K562 (cell line): Measurements from ENCODE around the gene MS4A7. TPM values are rescaled to one million over a fixed set of nuclear protein-coding genes. Genes with fewer than 3 reads are reported as not detected.

Source experiments
- ATAC-seq: fragments of 200-7000 bp; cut with Tn5 transposase; 3 replicates; pipeline ENCODE4 v1.9.1; 2020; ENCODE audit warnings: moderate library complexity
- BruUV-seq: library from RNA; stranded (reverse); fragments of 400-500 nt; replicated peaks from 2 replicates; lab custom pipeline; 2021; lab: Mats Ljungman, UMichigan
- CTCF ChIA-PET: fragments of 300-600 bp; formaldehyde crosslinking; extraction: SDS; loops from one replicate; lab custom pipeline; 2021; ENCODE audit warnings: low intra/inter-chr PET ratio; lab: Yijun Ruan, JAX
- POLR2A ChIA-PET: fragments of 300-600, 350-650 bp; sonication (Branson Sonifier 250); formaldehyde crosslinking; extraction: SDS; loops from one replicate; lab custom pipeline; 2021; ENCODE audit warnings: antibody characterized with exemption, inconsistent platforms; lab: Yijun Ruan, JAX
- DNase-seq, 4 experiments: peaks; one replicate each; pipeline versions ENCODE4 v3.0.0 to v3.0.0-alpha.2; 2011 to 2018; ENCODE audit warnings: low spot score in 3 of 4, mixed read lengths in 3 of 4; ENCODE audit errors: extremely low read depth in 1 of 4
- FAIRE-seq: peaks from 2 replicates; lab custom pipeline; 2011; peaks lifted over from hg19 to GRCh38; lab: Jason Lieb, UNC
- H2AFZ ChIP-seq: 2 replicates; pipeline ENCODE4 v1.6.0; 2011; ENCODE audit warnings: low read depth, low read length, control low read depth, inconsistent platforms
- H3K27ac ChIP-seq: fragments of 200-600 bp; 3 replicates; pipeline ENCODE4 v1.8.0; 2011; ENCODE audit warnings: low read depth, mild to moderate bottlenecking, control low read depth, inconsistent platforms, low read length, moderate library complexity, mixed read lengths; ENCODE audit errors: extremely low read depth
- H3K27me3 ChIP-seq, 2 experiments: fragments of 300-600 bp in 1 of 2; 2 replicates in 1 of 2; 3 replicates in 1 of 2; pipeline versions ENCODE4 v1.6.0 to v1.8.0; 2011; ENCODE audit warnings: inconsistent platforms in 2 of 2, low read length in 2 of 2, mild to moderate bottlenecking in 1 of 2, mixed read lengths in 1 of 2, moderate library complexity in 1 of 2; ENCODE audit not compliant: control insufficient read depth in 2 of 2, insufficient read depth in 2 of 2
- H3K36me3 ChIP-seq: fragments of 300-600 bp; 3 replicates; pipeline ENCODE4 v1.8.0; 2011; ENCODE audit warnings: mild to moderate bottlenecking, low read length, inconsistent platforms; ENCODE audit not compliant: control insufficient read depth, insufficient read depth
- H3K4me1 ChIP-seq, 2 experiments: fragments of 200-600 bp in 1 of 2; replicated peaks in 1 of 2; 2 replicates in 1 of 2; 3 replicates in 1 of 2; pipeline versions ENCODE4 v1.5.1 to v1.8.0; 2011; ENCODE audit warnings: inconsistent platforms in 2 of 2, low read length in 2 of 2, mild to moderate bottlenecking in 1 of 2, mixed read lengths in 1 of 2, moderate library complexity in 1 of 2; ENCODE audit not compliant: control insufficient read depth in 2 of 2, insufficient read depth in 2 of 2
- H3K4me2 ChIP-seq: 2 replicates; pipeline ENCODE4 v1.6.1; 2011; ENCODE audit warnings: low read length, control low read depth, inconsistent platforms, mixed read lengths; ENCODE audit not compliant: insufficient read depth
- H3K4me3 ChIP-seq: fragments of 200-600 bp; sonication (generic), shearing (Covaris generic); 2 replicates; pipeline ENCODE4 v1.5.1; 2016; ENCODE audit warnings: control low read depth, inconsistent platforms
- H3K79me2 ChIP-seq: fragments of 200-600 bp; 3 replicates; pipeline ENCODE4 v1.8.0; 2011; ENCODE audit warnings: low read length, inconsistent platforms; ENCODE audit not compliant: control insufficient read depth, insufficient read depth
- H3K9ac ChIP-seq, 2 experiments: 2 replicates each; pipeline versions ENCODE4 v1.6.0 to v1.6.1; 2011; ENCODE audit warnings: low read depth in 2 of 2, low read length in 2 of 2, control low read depth in 1 of 2, inconsistent platforms in 1 of 2, mild to moderate bottlenecking in 1 of 2, mixed read lengths in 1 of 2; ENCODE audit not compliant: insufficient read depth in 1 of 2
- H3K9me1 ChIP-seq: one replicate; pipeline ENCODE4 v1.6.0; 2011; ENCODE audit warnings: inconsistent platforms, mild to moderate bottlenecking, low read length, moderate library complexity; ENCODE audit not compliant: control insufficient read depth, insufficient read depth
- H3K9me3 ChIP-seq: replicated peaks from 2 replicates; pipeline ENCODE4 v1.5.1; 2011; ENCODE audit warnings: low read depth, low read length, inconsistent platforms; ENCODE audit not compliant: control insufficient read depth, insufficient read depth
- H4K20me1 ChIP-seq: replicated peaks from 2 replicates; pipeline ENCODE4 v1.6.1; 2011; ENCODE audit warnings: low read length, inconsistent platforms, mixed read lengths; ENCODE audit not compliant: control insufficient read depth, insufficient read depth
- ARID2 ChIP-seq: fragments of 450-650 bp; IDR thresholded peaks from 2 replicates; pipeline ENCODE4 v1.6.1; 2017; ENCODE audit warnings: antibody characterized with exemption, mild to moderate bottlenecking
- CBX2 ChIP-seq: fragments of 200-600 bp; sonication (generic); IDR thresholded peaks from one replicate; pipeline ENCODE4 v1.6.1; 2012; ENCODE audit warnings: mild to moderate bottlenecking, low read length, inconsistent platforms; ENCODE audit not compliant: insufficient read depth, poor library complexity, severe bottlenecking
- CLOCK ChIP-seq: fragments of 250-450 bp; sonication (Bioruptor Pico); IDR thresholded peaks from 2 replicates; pipeline ENCODE4 v1.4.0; 2020; ENCODE audit warnings: mild to moderate bottlenecking, moderate library complexity, borderline replicate concordance
- DMBX1 ChIP-seq: fragments of 250-450 bp; sonication (Bioruptor Pico); IDR thresholded peaks from 2 replicates; pipeline ENCODE4 v1.8.0; 2022; ENCODE audit warnings: inconsistent platforms, mild to moderate bottlenecking, moderate library complexity, borderline replicate concordance
- ETS2 ChIP-seq: IDR thresholded peaks from 2 replicates; pipeline ENCODE4 v1.6.1; 2016; ENCODE audit warnings: borderline replicate concordance, missing genetic modification characterization, mild to moderate bottlenecking, moderate library complexity, missing compliant biosample characterization; ENCODE audit not compliant: poor library complexity, severe bottlenecking
- HLTF ChIP-seq: fragments of 450-650 bp; IDR thresholded peaks from 2 replicates; pipeline ENCODE4 v1.6.1; 2016
- HNRNPL ChIP-seq: fragments of 200-400 bp; formaldehyde crosslinking; IDR thresholded peaks from 2 replicates; pipeline ENCODE4 v1.6.1; 2017; ENCODE audit warnings: low read depth, mild to moderate bottlenecking, low read length
- MAFK ChIP-seq: IDR thresholded peaks from 2 replicates; pipeline ENCODE4 v1.6.1; 2011; ENCODE audit warnings: low read length, improper control_type of control experiment
- MTA2 ChIP-seq: fragments of 450-650 bp; IDR thresholded peaks from 2 replicates; pipeline ENCODE4 v1.6.1; 2016; ENCODE audit warnings: low read depth
- PTTG1 ChIP-seq: fragments of 450-650 bp; IDR thresholded peaks from 2 replicates; pipeline ENCODE4 v1.6.1; 2016; ENCODE audit warnings: low read depth, mild to moderate bottlenecking, missing genetic modification characterization, missing compliant biosample characterization
- TRIM25 ChIP-seq: fragments of 450-650 bp; IDR thresholded peaks from 2 replicates; pipeline ENCODE4 v1.7.0; 2016; ENCODE audit warnings: borderline replicate concordance
- ZBTB17 ChIP-seq: fragments of 450-650 bp; formaldehyde crosslinking; IDR thresholded peaks from 2 replicates; pipeline ENCODE4 v1.4.0; 2020; ENCODE audit warnings: mild to moderate bottlenecking
- ZBTB43 ChIP-seq: sonication (generic); formaldehyde crosslinking; IDR thresholded peaks from 2 replicates; pipeline ENCODE4 v1.8.0; 2023; ENCODE audit warnings: mild to moderate bottlenecking, missing genetic modification reagents
- ZBTB9 ChIP-seq: fragments of 450-650 bp; formaldehyde crosslinking; IDR thresholded peaks from 2 replicates; pipeline ENCODE4 v1.4.0; 2020; ENCODE audit warnings: mild to moderate bottlenecking, moderate library complexity
- ZFX ChIP-seq: sonication (generic); formaldehyde crosslinking; IDR thresholded peaks from 2 replicates; pipeline ENCODE4 v1.8.0; 2022; ENCODE audit warnings: mild to moderate bottlenecking, missing genetic modification reagents, moderate library complexity
- ZNF3 ChIP-seq: fragments of 250-450 bp; sonication (Bioruptor Pico); IDR thresholded peaks from 2 replicates; pipeline ENCODE4 v1.5.0; 2021; ENCODE audit warnings: mild to moderate bottlenecking, moderate library complexity
- ZNF354B ChIP-seq: fragments of 250-450 bp; sonication (Bioruptor Pico); IDR thresholded peaks from 2 replicates; pipeline ENCODE4 v1.4.0; 2020
- WGBS: fragments of 100-300 bp; shearing (Covaris generic); methylation state at CpG from one replicate; pipeline ENCODE4 v1.1.6; 2016; ENCODE audit warnings: low coverage, mixed read lengths; ENCODE audit not compliant: insufficient coverage; ENCODE audit errors: missing lambda C conversion rate; 5-methylcytosine and 5-hydroxymethylcytosine counted together
- in situ Hi-C: fragments of 300-500 bp; cut with MboI; formaldehyde crosslinking; loops from 4 replicates; pipeline ENCODE4 v1.15.0; 2018; ENCODE audit warnings: inconsistent platforms, mixed read lengths
- intact Hi-C: fragments of 100-400 bp; cut with micrococcal nuclease; formaldehyde crosslinking; loops from 2 replicates; pipeline ENCODE4 v1.14.2; 2022
- polyA plus RNA-seq, 8 experiments: library from polyadenylated mRNA; depleted of rRNA in 4 of 8; stranded (reverse) in 5 of 8; unstranded in 3 of 8; fragments of >200 nt; fragmentation: Nextera tagmentation in 2 of 8; fragmentation: Illumina TruSeq in 1 of 8; extraction: Ambion mirVana in 2 of 8; extraction: Trizol in 1 of 8; gene quantifications; 2 replicates each; pipeline versions ENCODE4 v1.2.1 to v1.2.3, GENCODE V29; 2011 to 2014; ENCODE audit warnings: inconsistent platforms in 1 of 8, missing spikeins in 1 of 8
- total RNA-seq, 7 experiments: library from RNA; depleted of rRNA in 6 of 7; stranded (reverse); fragments of >200 nt in 6 of 7; fragmentation: Illumina TruSeq in 2 of 7; extraction: Trizol in 2 of 7; gene quantifications; 2 replicates each; pipeline versions ENCODE4 v1.2.1 to v1.2.3, GENCODE V29; 2011 to 2021; ENCODE audit warnings: low replicate concordance in 1 of 7

MS4A7 gene
- total and polyA plus RNA-seq, 9 of the 15 experiments (the other 6 are each of a cell fraction or from before 2014, with no cell fraction given), result not detected

GRCh38 chr11:60376601-60377000 lies 1.7 kb upstream of the MS4A7 start:
- no peaks in the 10 kb centered on the region for H3K9me1 ChIP-seq
- 0% methylated on average over 3 of the region's 3 CpGs for WGBS
- ATAC-seq (no peak), DNase-seq (no peak), FAIRE-seq (no peak)
- no peak overlapping the region for H3K4me3 ChIP-seq
- no peaks in the 10 kb centered on the region for H3K4me1 ChIP-seq
- H3K9ac ChIP-seq, result no peak overlapping the region
- H3K79me2 ChIP-seq, result no peaks in the 10 kb centered on the region
- H3K9me3 ChIP-seq, result no peaks in the 10 kb centered on the region
- no peak overlapping the region for H2AFZ ChIP-seq
- no peak overlapping the region for H3K27ac ChIP-seq
- in situ Hi-C loops (no loop called here), intact Hi-C loops (no loop called here)
- no peak overlapping the region for H3K4me2 ChIP-seq
- ChIA-PET POLR2A (no interaction called here), CTCF (no interaction called here)
- H3K36me3 ChIP-seq, result no peaks in the 10 kb centered on the region
- no peak for TF ChIP-seq ETS2 (tag)
- TF ChIP-seq ZBTB43 (CRISPR knock-in tag), result no peak
- no peak for TF ChIP-seq MTA2
- no peak for TF ChIP-seq ZFX (CRISPR knock-in tag)
- no peak for TF ChIP-seq CLOCK (CRISPR knock-in tag)
- TF ChIP-seq MAFK, result no peak
- TF ChIP-seq HNRNPL, result no peak
- TF ChIP-seq ZBTB9, result no peak
- no peak for TF ChIP-seq PTTG1 (tag)
- TF ChIP-seq TRIM25, result no peak
- no peak for TF ChIP-seq DMBX1 (CRISPR knock-in tag)
- TF ChIP-seq ZBTB17, result no peak
- no peak for TF ChIP-seq CBX2
- TF ChIP-seq ZNF354B (CRISPR knock-in tag), result no peak
- TF ChIP-seq HLTF, result no peak
- no peak for TF ChIP-seq ZNF3 (CRISPR knock-in tag)
- TF ChIP-seq ARID2, result no peak
- H3K27me3 ChIP-seq, result peaks cover 0 to 5% of the 10 kb centered on the region in 2 experiments; a peak in 4 of 5 replicates
- no peaks in the 10 kb centered on the region for H4K20me1 ChIP-seq
- BruUV-seq, result no TSS peak
